ENCODE results near the gene PRSS16.

Gene PRSS16

DNA sequence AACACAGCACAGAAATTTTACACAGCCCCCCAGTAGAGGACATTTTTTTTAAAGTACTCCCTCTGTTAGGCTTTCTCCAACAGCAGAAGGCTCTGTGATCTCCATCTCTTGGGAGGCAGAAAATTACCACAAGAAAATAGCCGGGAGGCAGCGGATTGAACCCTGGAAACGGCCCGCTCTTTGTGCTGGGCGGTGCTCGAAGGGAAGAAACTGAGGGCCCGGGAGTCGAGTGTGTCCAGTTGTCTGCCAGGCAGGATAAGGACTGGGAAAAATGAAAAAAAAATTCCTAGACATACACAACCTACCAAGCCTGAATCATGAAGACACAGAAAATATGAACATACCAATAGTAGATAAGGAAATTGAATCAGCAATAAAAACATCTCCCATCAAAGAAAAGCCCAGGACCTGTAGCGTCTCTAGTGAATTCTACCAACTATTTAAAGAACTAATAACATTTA is 33.1 kb downstream of the PRSS16 start:
- Histone ChIP-seq H3K79me2 (ENCODE audit: low read length) (no peaks in the 10 kb centered on the region), H3K4me2 (ENCODE audit: low read length) (0 out of 2 replicates have a peak overlapping the region, but pooled peaks have one; percentile 24), H3K4me1 (ENCODE audit: low read length) (no peaks in the 10 kb centered on the region), H2AFZ (ENCODE audit: low read depth, low read length) (no peak overlapping the region), H3K9me3 (ENCODE audit: insufficient read depth, low read length) (no peaks in the 10 kb centered on the region), H3K27me3 (ENCODE audit: low read depth, low read length) (no peaks in the 10 kb centered on the region), H3K4me3 (ENCODE audit: low read length) (peak overlapping the region; percentile 12; the same call in 1 of the 2 replicates), H3K9ac (ENCODE audit: low read length) (no peak overlapping the region), H4K20me1 (ENCODE audit: insufficient read depth, low read length) (no peaks in the 10 kb centered on the region), H3K36me3 (replicated peaks; ENCODE audit: low read depth, low read length) (no peaks in the 10 kb centered on the region), H3K27ac (ENCODE audit: low read length) (no peak overlapping the region)
- TF ChIP-seq CTCF (IDR thresholded peaks at IDR 0.05; ENCODE audit: low read depth, low read length) (no peak), EZH2phosphoT487 (IDR thresholded peaks at IDR 0.05; ENCODE audit: low read depth) (no peak)

- Histone ChIP-seq H2AFZ (ENCODE audit: low read depth, low read length) (no peak overlapping the region), H3K27ac (ENCODE audit: low read length) (no peak overlapping the region), H3K4me2 (ENCODE audit: low read length) (no peak overlapping the region), H3K9me3 (ENCODE audit: insufficient read depth, low read length) (no peaks in the 10 kb centered on the region), H3K79me2 (ENCODE audit: low read length) (no peaks in the 10 kb centered on the region), H3K36me3 (replicated peaks; ENCODE audit: low read depth, low read length) (no peaks in the 10 kb centered on the region), H3K4me1 (ENCODE audit: low read length) (no peaks in the 10 kb centered on the region), H3K4me3 (ENCODE audit: low read length) (no peak overlapping the region), H3K27me3 (ENCODE audit: low read depth, low read length) (no peaks in the 10 kb centered on the region), H3K9ac (ENCODE audit: low read length) (no peak overlapping the region), H4K20me1 (ENCODE audit: insufficient read depth, low read length) (no peaks in the 10 kb centered on the region)
- TF ChIP-seq EZH2phosphoT487 (IDR thresholded peaks at IDR 0.05; ENCODE audit: low read depth) (no peak), CTCF (IDR thresholded peaks at IDR 0.05; ENCODE audit: low read depth, low read length) (no peak)
Observed at GRCh38 chr6:27281105-27281539, 33.6 kb downstream of the PRSS16 start.

GRCh38 chr6:27281569-27281968 is 34.1 kb downstream of the PRSS16 start:
- no peak overlapping the region for H2AFZ ChIP-seq (ENCODE audit: low read depth, low read length)
- TF ChIP-seq CTCF (IDR thresholded peaks at IDR 0.05; ENCODE audit: low read depth, low read length) (no peak), EZH2phosphoT487 (IDR thresholded peaks at IDR 0.05; ENCODE audit: low read depth) (no peak)
- no peak overlapping the region for H3K4me2 ChIP-seq (ENCODE audit: low read length)
- H4K20me1 ChIP-seq (ENCODE audit: insufficient read depth, low read length), result no peaks in the 10 kb centered on the region
- H3K9ac ChIP-seq (ENCODE audit: low read length), result no peak overlapping the region
- no peaks in the 10 kb centered on the region for H3K79me2 ChIP-seq (ENCODE audit: low read length)
- H3K27ac ChIP-seq (ENCODE audit: low read length), result no peak overlapping the region
- no peaks in the 10 kb centered on the region for H3K36me3 ChIP-seq (replicated peaks; ENCODE audit: low read depth, low read length)
- no peaks in the 10 kb centered on the region for H3K27me3 ChIP-seq (ENCODE audit: low read depth, low read length)
- H3K4me3 ChIP-seq (ENCODE audit: low read length), result no peak overlapping the region
- H3K9me3 ChIP-seq (ENCODE audit: insufficient read depth, low read length), result no peaks in the 10 kb centered on the region
- no peaks in the 10 kb centered on the region for H3K4me1 ChIP-seq (ENCODE audit: low read length)

- H3K27me3 ChIP-seq (ENCODE audit: low read depth, low read length), result no peaks in the 10 kb centered on the region
Observed at GRCh38 chr6:27283279-27283678, 35.8 kb downstream of the PRSS16 start.

More at GRCh38 chr6:27283279-27283678, 35.8 kb downstream of the PRSS16 start:
- no peaks in the 10 kb centered on the region for H4K20me1 ChIP-seq (ENCODE audit: insufficient read depth, low read length)
- no peaks in the 10 kb centered on the region for H3K4me1 ChIP-seq (ENCODE audit: low read length)
- H2AFZ ChIP-seq (ENCODE audit: low read depth, low read length), result no peak overlapping the region
- H3K9me3 ChIP-seq (ENCODE audit: insufficient read depth, low read length), result no peaks in the 10 kb centered on the region
- no peak for TF ChIP-seq CTCF (IDR thresholded peaks at IDR 0.05; ENCODE audit: low read depth, low read length)
- no peak overlapping the region for H3K27ac ChIP-seq (ENCODE audit: low read length)
- H3K4me2 ChIP-seq (ENCODE audit: low read length), result no peak overlapping the region
- H3K9ac ChIP-seq (ENCODE audit: low read length), result no peak overlapping the region
- no peaks in the 10 kb centered on the region for H3K36me3 ChIP-seq (replicated peaks; ENCODE audit: low read depth, low read length)
- H3K79me2 ChIP-seq (ENCODE audit: low read length), result no peaks in the 10 kb centered on the region
- no peak overlapping the region for H3K4me3 ChIP-seq (ENCODE audit: low read length)
